SK-N-SH (cell line): ENCODE results near the gene BPIFB3. TPM values are rescaled to one million over a fixed set of nuclear protein-coding genes. Genes with fewer than 3 reads are reported as not detected.

ENCODE experiments used
- CTCF ChIA-PET: fragments of 300-600, 350-600 bp; formaldehyde crosslinking; extraction: SDS; loops from one replicate; lab custom pipeline; 2021; lab: Yijun Ruan, JAX
- POLR2A ChIA-PET: fragments of 350-600 bp; sonication (Branson Sonifier 250); formaldehyde crosslinking; extraction: SDS; loops from one replicate; lab custom pipeline; 2020; ENCODE audit warnings: antibody characterized with exemption, inconsistent platforms; lab: Yijun Ruan, JAX
- DNase-seq: peaks from one replicate; pipeline ENCODE4 v3.0.0; 2012
- H2AFZ ChIP-seq: fragments of 200-600 bp; sonication (generic); 2 replicates; pipeline ENCODE4 v1.8.1; 2016; ENCODE audit warnings: antibody characterized with exemption, mild to moderate bottlenecking, low read depth
- H3F3A ChIP-seq: fragments of 200-600 bp; sonication (generic); replicated peaks from 2 replicates; pipeline ENCODE3; 2016; ENCODE audit warnings: antibody characterized with exemption, mild to moderate bottlenecking; ENCODE audit not compliant: insufficient read depth
- H3K27ac ChIP-seq, 2 experiments: fragments of 200-500 bp in 1 of 2; fragments of 200-600 bp in 1 of 2; sonication (Bioruptor generic) in 1 of 2; sonication (generic), shearing (Covaris generic) in 1 of 2; 2 replicates each; pipeline versions ENCODE4 v1.5.1 to v1.6.1; 2014 to 2016; ENCODE audit warnings: low read depth in 2 of 2, inconsistent platforms in 1 of 2, low read length in 1 of 2, mild to moderate bottlenecking in 1 of 2, mixed read lengths in 1 of 2
- H3K27me3 ChIP-seq: fragments of 200-600 bp; sonication (generic), shearing (Covaris generic); 2 replicates; pipeline ENCODE4 v1.6.1; 2016; ENCODE audit warnings: mixed run types; ENCODE audit not compliant: insufficient read depth
- H3K36me3 ChIP-seq, 2 experiments: fragments of 200-500 bp in 1 of 2; fragments of 200-600 bp in 1 of 2; sonication (Bioruptor generic) in 1 of 2; sonication (generic) in 1 of 2; replicated peaks in 1 of 2; 2 replicates each; pipeline versions ENCODE3 to v1.5.1; 2014 to 2016; ENCODE audit warnings: low read length in 1 of 2, mild to moderate bottlenecking in 1 of 2; ENCODE audit not compliant: insufficient read depth in 2 of 2, control insufficient read depth in 1 of 2
- H3K4me1 ChIP-seq, 2 experiments: fragments of 200-500 bp in 1 of 2; fragments of 200-600 bp in 1 of 2; sonication (Bioruptor generic) in 1 of 2; sonication (generic), shearing (Covaris generic) in 1 of 2; 2 replicates each; pipeline versions ENCODE4 v1.5.1 to v1.6.1; 2014 to 2016; ENCODE audit warnings: low read depth in 1 of 2, low read length in 1 of 2, mixed run types in 1 of 2; ENCODE audit not compliant: insufficient read depth in 2 of 2, control insufficient read depth in 1 of 2
- H3K4me2 ChIP-seq: fragments of 200-600 bp; sonication (generic), shearing (Covaris generic); 2 replicates; pipeline ENCODE4 v1.6.1; 2017; ENCODE audit warnings: mixed run types
- H3K4me3 ChIP-seq, 2 experiments: fragments of 200-500 bp in 1 of 2; fragments of 200-600 bp in 1 of 2; sonication (Bioruptor generic) in 1 of 2; sonication (generic), shearing (Covaris generic) in 1 of 2; 2 replicates each; pipeline versions ENCODE4 v1.5.1 to v1.8.1; 2014 to 2016; ENCODE audit warnings: low read depth in 2 of 2, inconsistent platforms in 1 of 2, low read length in 1 of 2, mild to moderate bottlenecking in 1 of 2, mixed read lengths in 1 of 2, moderate library complexity in 1 of 2
- H3K79me2 ChIP-seq: fragments of 200-600 bp; sonication (generic); 2 replicates; pipeline ENCODE4 v1.8.1; 2017; ENCODE audit warnings: mild to moderate bottlenecking; ENCODE audit not compliant: insufficient read depth
- H3K9ac ChIP-seq: fragments of 200-600 bp; sonication (generic); 2 replicates; pipeline ENCODE4 v1.6.1; 2017; ENCODE audit warnings: mixed run types
- H3K9me2 ChIP-seq: fragments of 200-600 bp; sonication (generic); 2 replicates; pipeline ENCODE4 v1.6.1; 2017; ENCODE audit warnings: mixed run types
- H3K9me3 ChIP-seq: fragments of 200-600 bp; sonication (generic); 2 replicates; pipeline ENCODE4 v1.6.1; 2017; ENCODE audit warnings: mixed run types, mild to moderate bottlenecking, moderate library complexity
- H4K20me1 ChIP-seq: fragments of 200-600 bp; sonication (generic); 2 replicates; pipeline ENCODE4 v1.6.1; 2017; ENCODE audit warnings: mild to moderate bottlenecking, mixed run types; ENCODE audit not compliant: insufficient read depth
- CTCF ChIP-seq: fragments of 200-600 bp; sonication (generic); IDR thresholded peaks from 2 replicates; pipeline ENCODE4 v1.6.1; 2017; ENCODE audit warnings: antibody characterized with exemption, mild to moderate bottlenecking, moderate library complexity
- ELF1 ChIP-seq: IDR thresholded peaks from 2 replicates; pipeline ENCODE4 v1.4.0; 2012
- EP300 ChIP-seq, 2 experiments: IDR thresholded peaks; 2 replicates each; pipeline versions ENCODE4 v1.4.0 to v1.6.1; 2012; ENCODE audit warnings: borderline replicate concordance in 1 of 2, low read depth in 1 of 2, low read length in 1 of 2
- FOSL2 ChIP-seq: IDR thresholded peaks from 2 replicates; pipeline ENCODE4 v1.4.0; 2012; ENCODE audit warnings: low read depth, mild to moderate bottlenecking, moderate library complexity, borderline replicate concordance
- FOXM1 ChIP-seq: IDR thresholded peaks from 2 replicates; pipeline ENCODE4 v1.4.0; 2012; ENCODE audit warnings: low read depth, mild to moderate bottlenecking
- GABPA ChIP-seq: IDR thresholded peaks from 2 replicates; pipeline ENCODE4 v1.4.0; 2012; ENCODE audit warnings: low read depth, mild to moderate bottlenecking
- MEF2A ChIP-seq: IDR thresholded peaks from 2 replicates; pipeline ENCODE4 v1.4.0; 2012; ENCODE audit warnings: low read depth, borderline replicate concordance
- NRF1 ChIP-seq: IDR thresholded peaks from 2 replicates; pipeline ENCODE4 v1.6.1; 2012; ENCODE audit warnings: low read depth, mild to moderate bottlenecking, low read length
- RAD21 ChIP-seq: IDR thresholded peaks from 2 replicates; pipeline ENCODE4 v1.6.1; 2012; ENCODE audit warnings: mild to moderate bottlenecking, low read length
- REST ChIP-seq: IDR thresholded peaks from 2 replicates; pipeline ENCODE4 v1.6.1; 2012; ENCODE audit warnings: mild to moderate bottlenecking, low read depth, low read length, moderate library complexity
- RXRA ChIP-seq: IDR thresholded peaks from 2 replicates; pipeline ENCODE4 v1.4.0; 2012; ENCODE audit warnings: low read depth, mild to moderate bottlenecking, borderline replicate concordance
- WGBS: methylation state at CpG from one replicate; pipeline ENCODE4 v1.1.6; 2017; ENCODE audit warnings: low lambda C conversion rate; 5-methylcytosine and 5-hydroxymethylcytosine counted together
- polyA plus RNA-seq, 3 experiments: library from polyadenylated mRNA; depleted of rRNA; stranded (reverse); fragments of >200 nt; gene quantifications; 2 replicates each; pipeline ENCODE4 v1.2.3, GENCODE V29; 2012
- TF ChIP-seq, protein P1 (sequence below): fragments of 150-350 bp; IDR thresholded peaks from 2 replicates; pipeline ENCODE4 v1.6.1; 2017; ENCODE audit warnings: antibody characterized with exemption, low read length, low read depth, borderline replicate concordance

Gene BPIFB3
- polyA plus RNA-seq, 1 of the 3 experiments (the other 2 are of a cell fraction): not detected

GRCh38 chr20:33092361-33092760 lies 38.7 kb downstream of the BPIFB3 start:
- no peaks in the 10 kb centered on the region for H3K9me3 ChIP-seq
- H3F3A ChIP-seq: no peaks in the 10 kb centered on the region
- CTCF ChIA-PET: interaction anchor here (0.6 to 1.2 kb wide), 3 partner anchors 9 to 228 kb away, joined by 3 read pairs; no protein-coding TSS in a partner anchor
- POLR2A ChIA-PET: no interaction called here
- peaks cover 37% of the 10 kb centered on the region for H3K27me3 ChIP-seq
- no peaks in the 10 kb centered on the region for H4K20me1 ChIP-seq
- no peaks in the 10 kb centered on the region for H3K4me1 ChIP-seq
- H2AFZ ChIP-seq: no peak overlapping the region
- H3K27ac ChIP-seq: no peak overlapping the region
- no peaks in the 10 kb centered on the region for H3K36me3 ChIP-seq
- H3K4me2 ChIP-seq: no peak overlapping the region
- no peaks in the 10 kb centered on the region for H3K79me2 ChIP-seq
- H3K9me2 ChIP-seq: no peaks in the 10 kb centered on the region
- DNase-seq: no peak
- WGBS: 0% methylated on average over 2 of the region's 3 CpGs
- no peak overlapping the region for H3K9ac ChIP-seq
- H3K4me3 ChIP-seq: no peak overlapping the region
- TF ChIP-seq GABPA: no peak
- no peak for TF ChIP-seq RXRA
- no peak for TF ChIP-seq REST
- TF ChIP-seq NRF1: no peak
- no peak for TF ChIP-seq RAD21
- TF ChIP-seq, protein P1, sequence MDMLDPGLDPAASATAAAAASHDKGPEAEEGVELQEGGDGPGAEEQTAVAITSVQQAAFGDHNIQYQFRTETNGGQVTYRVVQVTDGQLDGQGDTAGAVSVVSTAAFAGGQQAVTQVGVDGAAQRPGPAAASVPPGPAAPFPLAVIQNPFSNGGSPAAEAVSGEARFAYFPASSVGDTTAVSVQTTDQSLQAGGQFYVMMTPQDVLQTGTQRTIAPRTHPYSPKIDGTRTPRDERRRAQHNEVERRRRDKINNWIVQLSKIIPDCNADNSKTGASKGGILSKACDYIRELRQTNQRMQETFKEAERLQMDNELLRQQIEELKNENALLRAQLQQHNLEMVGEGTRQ: no peak
- no peak for TF ChIP-seq FOSL2
- TF ChIP-seq FOXM1: no peak
- TF ChIP-seq CTCF: no peak
- no peak for TF ChIP-seq MEF2A
- no peak for TF ChIP-seq EP300 (IDR thresholded peaks at IDR 0.05; ENCODE audit: borderline replicate concordance in 1 of 2, low read depth in 1 of 2, low read length in 1 of 2)
- no peak for TF ChIP-seq ELF1
- TF ChIP-seq, all 33 proteins: peak for 0
